CD4-positive, alpha-beta T cell treated with Interleukin-2 at 100 ng/mL for 4 hours (primary cell): ENCODE measurements around the gene ELK4.

ENCODE experiments used
- DNase-seq: peaks from one replicate; pipeline ENCODE4 v3.0.0-alpha.2; 2020; ENCODE audit warnings: low spot score

The ELK4 gene

GRCh38 chr1:205595861-205596260 is 36.0 kb downstream of the ELK4 start:
- DNase-seq: no peak

GRCh38 chr1:205595435-205595834 is 36.4 kb downstream of the ELK4 start:
- DNase-seq: no peak

GRCh38 chr1:205594846-205595245 is 37.0 kb downstream of the ELK4 start:
- DNase-seq: no peak

GRCh38 chr1:205593967-205594366 is 37.8 kb downstream of the ELK4 start:
- no peak for DNase-seq

GRCh38 chr1:205593532-205593931 is 38.3 kb downstream of the ELK4 start:
- no peak for DNase-seq

- DNase-seq: no peak
Observed at GRCh38 chr1:205592443-205593003, 39.3 kb downstream of the ELK4 start.

GRCh38 chr1:205591522-205592351 is 40.1 kb downstream of the ELK4 start:
- DNase-seq: peak; percentile 87

- no peak for DNase-seq
Observed at GRCh38 chr1:205590777-205591513, 40.9 kb downstream of the ELK4 start.

GRCh38 chr1:205590457-205590768 is 41.4 kb downstream of the ELK4 start:
- no peak for DNase-seq

- no peak for DNase-seq
Observed at GRCh38 chr1:205589618-205590456, 42.0 kb downstream of the ELK4 start.

- DNase-seq: no peak
Observed at GRCh38 chr1:205589046-205589445, 42.8 kb downstream of the ELK4 start.

- no peak for DNase-seq
Observed at GRCh38 chr1:205588636-205589035, 43.2 kb downstream of the ELK4 start.

GRCh38 chr1:205587581-205587980 is 44.2 kb downstream of the ELK4 start:
- DNase-seq: no peak

GRCh38 chr1:205585835-205586785 is 45.7 kb downstream of the ELK4 start:
- DNase-seq: no peak

GRCh38 chr1:205585169-205585834 is 46.5 kb downstream of the ELK4 start:
- DNase-seq: no peak

- DNase-seq: no peak
Observed at GRCh38 chr1:205584732-205585131, 47.1 kb downstream of the ELK4 start.

GRCh38 chr1:205583461-205584130 is 48.2 kb downstream of the ELK4 start:
- DNase-seq: no peak

- no peak for DNase-seq
Observed at GRCh38 chr1:205582471-205583291, 49.1 kb downstream of the ELK4 start.

- no peak for DNase-seq
Observed at GRCh38 chr1:205582046-205582445, 49.8 kb downstream of the ELK4 start.
